Stomach (tissue), 9 donors: ENCODE measurements around the gene PLAAT5. TPM values are rescaled to one million over a fixed set of nuclear protein-coding genes. Genes with fewer than 3 reads are reported as not detected.

Experiments
- DNase-seq, 2 donors: peaks; one replicate each; pipeline versions ENCODE4 v3.0.0 to v3.0.0-alpha.2; 2013 to 2019
- H3K27ac ChIP-seq, 5 donors: fragments of 200-600 bp in 4 of 5; sonication (generic) in 4 of 5; one replicate each; pipeline ENCODE4 v1.5.1; 2013 to 2019; ENCODE audit warnings: mild to moderate bottlenecking in 1 of 5, moderate library complexity in 1 of 5
- H3K27me3 ChIP-seq, 3 donors: fragments of 200-600 bp; sonication (generic); one replicate each; pipeline ENCODE4 v1.5.1; 2017 to 2019; ENCODE audit warnings: mixed run types in 1 of 3
- H3K36me3 ChIP-seq, 4 donors: fragments of 200-600 bp; sonication (generic); 1 replicate in 3 of 4; 2 replicates in 1 of 4; pipeline ENCODE4 v1.5.1; 2016 to 2019
- H3K4me1 ChIP-seq, 4 donors: fragments of 200-600 bp; sonication (generic); one replicate each; pipeline ENCODE4 v1.5.1; 2016 to 2019
- H3K4me3 ChIP-seq, 4 donors: fragments of 200-600 bp; sonication (generic) in 3 of 4; one replicate each; pipeline ENCODE4 v1.5.1; 2016 to 2019; ENCODE audit warnings: mild to moderate bottlenecking in 1 of 4
- H3K9me3 ChIP-seq, 4 donors: fragments of 200-600 bp; sonication (generic); one replicate each; pipeline ENCODE4 v1.5.1; 2016 to 2019
- CTCF ChIP-seq, 7 experiments: fragments of 450-650 bp in 4 of 7; fragments of 200-600 bp in 3 of 7; sonication (generic) in 3 of 7; IDR thresholded peaks; one replicate each; pipeline ENCODE4 v1.5.1; 2016 to 2019; ENCODE audit warnings: antibody characterized with exemption in 7 of 7, control low read depth in 2 of 7, mild to moderate bottlenecking in 1 of 7
- EP300 ChIP-seq: sonication (generic); formaldehyde crosslinking; IDR thresholded peaks from one replicate; pipeline ENCODE4 v1.6.1; 2017; ENCODE audit warnings: antibody characterized with exemption
- POLR2A ChIP-seq, 4 donors: fragments of 450-650 bp; IDR thresholded peaks; one replicate each; pipeline ENCODE4 v1.6.1; 2016; ENCODE audit warnings: antibody characterized with exemption in 4 of 4, control low read depth in 2 of 4, mild to moderate bottlenecking in 1 of 4, moderate library complexity in 1 of 4
- POLR2AphosphoS5 ChIP-seq, 3 donors: sonication (generic); formaldehyde crosslinking; IDR thresholded peaks; one replicate each; pipeline ENCODE4 v1.6.1; 2016; ENCODE audit warnings: antibody characterized with exemption in 3 of 3
- WGBS, 5 donors: extraction: QIAGEN DNeasy Blood & Tissue Kit in 3 of 5; methylation state at CpG; one replicate each; pipeline versions ENCODE4 v1.1.5 to v1.1.7; 2013 to 2018; 5-methylcytosine and 5-hydroxymethylcytosine counted together
- intact Hi-C: fragments of 100-400 bp; cut with DNase I; formaldehyde crosslinking; loops from one replicate; pipeline ENCODE4 v1.15.1; 2023; ENCODE audit warnings: low total_unique reads
- polyA plus RNA-seq, 3 donors: library from polyadenylated mRNA; stranded (reverse); fragments of 200-250 nt; gene quantifications; one replicate each; pipeline ENCODE4 v1.2.3, GENCODE V29; 2013
- total RNA-seq, 5 donors: library from RNA; depleted of rRNA; stranded (reverse); fragments of >200 nt; gene quantifications; one replicate each; pipeline versions ENCODE4 v1.1.0 to v1.2.3, GENCODE V29; 2014 to 2016
- donor health status: healthy with polysubstance abuse.
- donor health status: Bipolar disorder and iron deficiency.
- donor health status: healthy.

Gene PLAAT5
- total and polyA plus RNA-seq, 8 donors = 1.1 to 2.4 (median 1.9) TPM; not detected in 3

- Histone ChIP-seq H3K36me3 (peaks cover 0 to 8% (median 2%) of the 10 kb centered on the region in 4 donors), H3K4me1 (no peaks in the 10 kb centered on the region), H3K9me3 (no peaks in the 10 kb centered on the region), H3K27ac (no peak overlapping the region), H3K27me3 (no peaks in the 10 kb centered on the region), H3K4me3 (no peak overlapping the region)
- DNase-seq = no peak
- 57 to 75% (median 68%) methylated on average over 5 to 6 of the region's 6 CpGs for WGBS, 5 donors
- TF ChIP-seq POLR2A (IDR thresholded peaks at IDR 0.05) (no peak), CTCF (IDR thresholded peaks at IDR 0.05) (no peak), POLR2AphosphoS5 (IDR thresholded peaks at IDR 0.05) (no peak), EP300 (no peak)
- intact Hi-C loops = no loop called here
Measured at GRCh38 chr11:63459586-63459985, 31.4 kb downstream of the PLAAT5 start.

GRCh38 chr11:63448646-63449045 lies 42.3 kb downstream of the PLAAT5 start:
- Histone ChIP-seq H3K36me3 (no peaks in the 10 kb centered on the region), H3K4me3 (no peak overlapping the region), H3K9me3 (no peaks in the 10 kb centered on the region), H3K27ac (no peak overlapping the region), H3K4me1 (no peaks in the 10 kb centered on the region), H3K27me3 (no peaks in the 10 kb centered on the region)
- 31 to 53% (median 48%) methylated on average over 1 of the region's 1 CpG for WGBS, 5 donors
- TF ChIP-seq POLR2AphosphoS5 (IDR thresholded peaks at IDR 0.05) (no peak), CTCF (IDR thresholded peaks at IDR 0.05) (no peak), POLR2A (IDR thresholded peaks at IDR 0.05) (no peak), EP300 (no peak)
- intact Hi-C loops = no loop called here
- no peak for DNase-seq

GRCh38 chr11:63445720-63446119 lies 45.2 kb downstream of the PLAAT5 start:
- intact Hi-C loops = no loop called here
- no peaks in the 10 kb centered on the region for H3K36me3 ChIP-seq
- no peak overlapping the region for H3K4me3 ChIP-seq
- no peak overlapping the region for H3K27ac ChIP-seq
- TF ChIP-seq EP300 (no peak), POLR2AphosphoS5 (IDR thresholded peaks at IDR 0.05) (no peak), CTCF (IDR thresholded peaks at IDR 0.05) (no peak), POLR2A (IDR thresholded peaks at IDR 0.05) (no peak)
- no peak for DNase-seq
- H3K9me3 ChIP-seq = no peaks in the 10 kb centered on the region
- no peaks in the 10 kb centered on the region for H3K4me1 ChIP-seq
- H3K27me3 ChIP-seq = no peaks in the 10 kb centered on the region

- intact Hi-C loops = no loop called here
- H3K9me3 ChIP-seq = no peaks in the 10 kb centered on the region
- no peaks in the 10 kb centered on the region for H3K27me3 ChIP-seq
- DNase-seq = no peak
- H3K36me3 ChIP-seq = no peaks in the 10 kb centered on the region
- TF ChIP-seq POLR2A (IDR thresholded peaks at IDR 0.05) (no peak), CTCF (IDR thresholded peaks at IDR 0.05) (no peak), POLR2AphosphoS5 (IDR thresholded peaks at IDR 0.05) (no peak), EP300 (no peak)
- no peaks in the 10 kb centered on the region for H3K4me1 ChIP-seq
- WGBS, 5 donors = 73 to 91% (median 81%) methylated on average over 2 of the region's 2 CpGs
- H3K4me3 ChIP-seq = no peak overlapping the region
- no peak overlapping the region for H3K27ac ChIP-seq
Measured at GRCh38 chr11:63445118-63445517, 45.8 kb downstream of the PLAAT5 start.
